Endothelial cell of umbilical vein (primary cell): ENCODE measurements around the gene CACNA1B. TPM values are rescaled to one million over a fixed set of nuclear protein-coding genes. Genes with fewer than 3 reads are reported as not detected.

Experiments
- BruUV-seq: library from RNA; stranded (reverse); fragments of 400-500 nt; replicated peaks from 2 replicates; lab custom pipeline; 2021; lab: Mats Ljungman, UMichigan
- CTCF ChIA-PET: fragments of 300-600, 350-600 bp; sonication (Branson Sonifier 250); formaldehyde crosslinking; loops from one replicate; lab custom pipeline; 2021; ENCODE audit warnings: antibody characterized with exemption, inconsistent platforms; lab: Charles Lee
- POLR2A ChIA-PET: fragments of 300-600, 350-600 bp; sonication (Branson Sonifier 250); formaldehyde crosslinking; loops from one replicate; lab custom pipeline; 2021; ENCODE audit warnings: antibody characterized with exemption, inconsistent platforms; lab: Charles Lee
- DNase-seq: peaks from one replicate; pipeline ENCODE4 v3.0.0-alpha.2; 2011; ENCODE audit warnings: low read depth, low spot score
- FAIRE-seq: peaks from 2 replicates; lab custom pipeline; 2011; peaks lifted over from hg19 to GRCh38; lab: Jason Lieb, UNC
- H2AFZ ChIP-seq: 2 replicates; pipeline ENCODE4 v1.6.0; 2012; ENCODE audit warnings: low read depth, low read length, control low read depth, inconsistent platforms
- H3K27ac ChIP-seq: 2 replicates; pipeline ENCODE4 v1.5.1; 2011; ENCODE audit warnings: low read depth, mild to moderate bottlenecking, control low read depth, low read length, moderate library complexity; ENCODE audit not compliant: insufficient read depth
- H3K27me3 ChIP-seq, 2 experiments: 2 replicates each; pipeline versions ENCODE4 v1.6.0 to v1.6.1; 2011; ENCODE audit warnings: low read length in 2 of 2, mixed read lengths in 1 of 2; ENCODE audit not compliant: control insufficient read depth in 2 of 2, insufficient read depth in 2 of 2
- H3K36me3 ChIP-seq, 2 experiments: 2 replicates in 1 of 2; 3 replicates in 1 of 2; pipeline ENCODE4 v1.5.1; 2011; ENCODE audit warnings: low read length in 2 of 2, mild to moderate bottlenecking in 1 of 2, moderate library complexity in 1 of 2; ENCODE audit not compliant: control insufficient read depth in 2 of 2, insufficient read depth in 2 of 2; ENCODE audit errors: extremely low read depth in 1 of 2
- H3K4me1 ChIP-seq: 3 replicates; pipeline ENCODE4 v1.5.1; 2011; ENCODE audit warnings: mild to moderate bottlenecking, low read length; ENCODE audit not compliant: control insufficient read depth, insufficient read depth; ENCODE audit errors: extremely low read depth
- H3K4me2 ChIP-seq: 2 replicates; pipeline ENCODE4 v1.6.1; 2011; ENCODE audit warnings: low read length, control low read depth, mixed read lengths; ENCODE audit not compliant: insufficient read depth
- H3K4me3 ChIP-seq, 3 experiments: fragments of 200-600 bp in 1 of 3; sonication (generic), shearing (Covaris generic) in 1 of 3; replicated peaks in 1 of 3; 2 replicates each; pipeline ENCODE4 v1.5.1; 2011 to 2016; ENCODE audit warnings: control low read depth in 3 of 3, low read length in 3 of 3, mild to moderate bottlenecking in 2 of 3, inconsistent platforms in 1 of 3, low read depth in 1 of 3, moderate library complexity in 1 of 3; ENCODE audit not compliant: insufficient read depth in 1 of 3
- H3K79me2 ChIP-seq: 2 replicates; pipeline ENCODE4 v1.6.0; 2012; ENCODE audit warnings: low read length, inconsistent platforms; ENCODE audit not compliant: control insufficient read depth, insufficient read depth
- H3K9ac ChIP-seq: replicated peaks from 2 replicates; pipeline ENCODE3; 2011; ENCODE audit warnings: low read length, control low read depth; ENCODE audit not compliant: insufficient read depth; ENCODE audit errors: extremely low read depth
- H3K9me1 ChIP-seq: replicated peaks from 3 replicates; pipeline ENCODE4 v1.6.0; 2011; ENCODE audit warnings: mild to moderate bottlenecking, low read length; ENCODE audit not compliant: control insufficient read depth, insufficient read depth; ENCODE audit errors: extremely low read depth
- H3K9me3 ChIP-seq: replicated peaks from 2 replicates; pipeline ENCODE4 v1.5.1; 2012; ENCODE audit warnings: low read length, inconsistent platforms; ENCODE audit not compliant: control insufficient read depth, insufficient read depth
- H4K20me1 ChIP-seq: replicated peaks from 2 replicates; pipeline ENCODE3; 2011; ENCODE audit warnings: mild to moderate bottlenecking, low read length; ENCODE audit not compliant: control insufficient read depth, insufficient read depth; ENCODE audit errors: extremely low read depth
- EZH2 ChIP-seq: IDR thresholded peaks from 2 replicates; pipeline ENCODE4 v1.6.1; 2012; ENCODE audit warnings: borderline replicate concordance, low read depth, mild to moderate bottlenecking, moderate library complexity, low read length, inconsistent platforms; ENCODE audit not compliant: severe bottlenecking
- FOS ChIP-seq: IDR thresholded peaks from 2 replicates; pipeline ENCODE4 v1.6.1; 2011; ENCODE audit warnings: mild to moderate bottlenecking, low read length, moderate library complexity, borderline replicate concordance; ENCODE audit not compliant: insufficient read depth
- GATA2 ChIP-seq: IDR thresholded peaks from 2 replicates; pipeline ENCODE4 v1.7.0; 2011; ENCODE audit warnings: low read depth, mild to moderate bottlenecking, moderate library complexity, mixed read lengths, low read length; ENCODE audit not compliant: insufficient read length, insufficient read depth
- JUN ChIP-seq: IDR thresholded peaks from 2 replicates; pipeline ENCODE4 v1.6.1; 2011; ENCODE audit warnings: borderline replicate concordance, low read depth; ENCODE audit not compliant: insufficient read length, insufficient read depth
- MAX ChIP-seq: IDR thresholded peaks from 2 replicates; pipeline ENCODE4 v1.6.1; 2011; ENCODE audit not compliant: insufficient read depth, insufficient read length
- MYC ChIP-seq: IDR thresholded peaks from one replicate; pipeline ENCODE4 v1.6.1; 2011; ENCODE audit warnings: mild to moderate bottlenecking, low read depth, low read length
- POLR2A ChIP-seq: IDR thresholded peaks from 2 replicates; pipeline ENCODE4 v1.6.1; 2012; ENCODE audit warnings: low read depth, mild to moderate bottlenecking, control low read depth, low read length
- POLR2AphosphoS5 ChIP-seq: IDR thresholded peaks from 2 replicates; pipeline ENCODE4 v1.6.1; 2012; ENCODE audit warnings: low read depth, mild to moderate bottlenecking, control low read depth, low read length, moderate library complexity; ENCODE audit not compliant: insufficient read depth
- dilution Hi-C: fragments of 300-500 bp; cut with MboI; formaldehyde crosslinking; loops from one replicate; pipeline ENCODE4 v1.15.0; 2019; ENCODE audit warnings: low sequenced_read_pairs; ENCODE audit not compliant: extremely low pct_ligation_motif_present
- intact Hi-C: fragments of 100-400 bp; cut with micrococcal nuclease; formaldehyde crosslinking; loops from one replicate; pipeline ENCODE4 v1.10.0; 2022
- polyA plus RNA-seq, 4 experiments: library from polyadenylated mRNA; depleted of rRNA in 3 of 4; stranded (reverse) in 3 of 4; unstranded in 1 of 4; fragments of >200 nt; gene quantifications; 2 replicates each; pipeline versions ENCODE4 v1.2.1 to v1.2.3, GENCODE V29; 2011 to 2012; ENCODE audit warnings: missing spikeins in 1 of 4
- total RNA-seq: library from RNA; stranded (reverse); gene quantifications from 2 replicates; pipeline ENCODE4 v1.2.3, GENCODE V29; 2021
- TF ChIP-seq, protein P1 (sequence below), 2 donors: IDR thresholded peaks; 1 replicate in 1 of 2; 2 replicates in 1 of 2; pipeline ENCODE4 v1.5.1; 2011; ENCODE audit warnings: low read length in 2 of 2, mild to moderate bottlenecking in 2 of 2, moderate library complexity in 2 of 2, control low read depth in 1 of 2, inconsistent platforms in 1 of 2, low read depth in 1 of 2; ENCODE audit not compliant: insufficient read depth in 1 of 2; ENCODE audit errors: extremely low read depth in 1 of 2

Gene CACNA1B
- total and polyA plus RNA-seq, 2 donors (not counting 3 experiments of a cell fraction or from before 2014, with no cell fraction given) = 0.11 to 0.41 TPM

- Histone ChIP-seq H3K27ac (no peak overlapping the region), H3K79me2 (no peaks in the 10 kb centered on the region), H3K4me2 (no peak overlapping the region), H3K4me1 (no peaks in the 10 kb centered on the region), H3K36me3 (no peaks in the 10 kb centered on the region), H4K20me1 (no peaks in the 10 kb centered on the region), H2AFZ (no peak overlapping the region), H3K9me1 (no peaks in the 10 kb centered on the region), H3K4me3 (no peak overlapping the region), H3K9ac (no peak overlapping the region), H3K9me3 (no peaks in the 10 kb centered on the region), H3K27me3 (no peaks in the 10 kb centered on the region)
- dilution Hi-C loops = no loop called here
- TF ChIP-seq, protein P1, sequence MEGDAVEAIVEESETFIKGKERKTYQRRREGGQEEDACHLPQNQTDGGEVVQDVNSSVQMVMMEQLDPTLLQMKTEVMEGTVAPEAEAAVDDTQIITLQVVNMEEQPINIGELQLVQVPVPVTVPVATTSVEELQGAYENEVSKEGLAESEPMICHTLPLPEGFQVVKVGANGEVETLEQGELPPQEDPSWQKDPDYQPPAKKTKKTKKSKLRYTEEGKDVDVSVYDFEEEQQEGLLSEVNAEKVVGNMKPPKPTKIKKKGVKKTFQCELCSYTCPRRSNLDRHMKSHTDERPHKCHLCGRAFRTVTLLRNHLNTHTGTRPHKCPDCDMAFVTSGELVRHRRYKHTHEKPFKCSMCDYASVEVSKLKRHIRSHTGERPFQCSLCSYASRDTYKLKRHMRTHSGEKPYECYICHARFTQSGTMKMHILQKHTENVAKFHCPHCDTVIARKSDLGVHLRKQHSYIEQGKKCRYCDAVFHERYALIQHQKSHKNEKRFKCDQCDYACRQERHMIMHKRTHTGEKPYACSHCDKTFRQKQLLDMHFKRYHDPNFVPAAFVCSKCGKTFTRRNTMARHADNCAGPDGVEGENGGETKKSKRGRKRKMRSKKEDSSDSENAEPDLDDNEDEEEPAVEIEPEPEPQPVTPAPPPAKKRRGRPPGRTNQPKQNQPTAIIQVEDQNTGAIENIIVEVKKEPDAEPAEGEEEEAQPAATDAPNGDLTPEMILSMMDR (IDR thresholded peaks at IDR 0.05; ENCODE audit: extremely low read depth in 1 of 2, insufficient read depth in 1 of 2, low read depth in 1 of 2, low read length in 2 of 2) = no peak
- TF ChIP-seq MAX = no peak
- no peak for TF ChIP-seq GATA2
- no peak for TF ChIP-seq FOS
- TF ChIP-seq JUN = no peak
- no peak for TF ChIP-seq EZH2
- TF ChIP-seq POLR2A = no peak
- TF ChIP-seq MYC = no peak
- TF ChIP-seq POLR2AphosphoS5 = no peak
- DNase-seq (no peak), FAIRE-seq (no peak)
- intact Hi-C loops = no loop called here
- BruUV-seq = no TSS peak
- CTCF ChIA-PET = no interaction called here
- POLR2A ChIA-PET = no interaction called here
Measured at GRCh38 chr9:137970686-137971476, 93.3 kb downstream of the CACNA1B start.
